ENCODE data around the gene BABAM2. TPM values are rescaled to one million over a fixed set of nuclear protein-coding genes. Genes with fewer than 3 reads are reported as not detected.

BABAM2 gene
- total and polyA plus RNA-seq, 2 experiments from 2014 or later: 17.8 to 21.5 TPM

DNA sequence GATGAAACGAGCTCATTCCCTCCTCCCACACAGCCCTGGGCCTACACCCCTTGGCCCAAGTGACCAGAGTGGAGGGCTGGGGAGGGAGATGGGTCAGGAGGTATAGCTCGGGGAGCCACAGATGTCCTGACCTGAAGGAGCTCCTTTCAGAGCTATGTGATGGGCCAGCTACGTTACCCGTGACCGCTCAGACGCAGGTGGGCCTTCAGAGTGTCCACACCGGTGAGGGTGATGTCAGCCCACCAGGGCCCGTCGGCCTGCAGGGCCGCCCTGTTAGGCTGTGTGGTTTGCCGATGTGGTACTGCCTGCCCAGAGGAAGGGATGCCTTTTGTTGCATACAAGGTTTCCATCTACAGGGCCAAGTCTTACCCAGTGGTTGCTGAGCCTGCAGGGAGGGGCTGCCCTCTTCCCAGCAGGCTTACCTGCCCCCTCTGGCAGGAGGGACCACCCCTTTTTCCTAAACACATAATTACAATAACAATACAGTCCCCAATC is 460.3 kb downstream of the BABAM2 start:
- TF ChIP-seq EZH2 (IDR thresholded peaks at IDR 0.05; ENCODE audit: low read depth, unreplicated experiment): no peak
- TF ChIP-seq POLR2AphosphoS5 (IDR thresholded peaks at IDR 0.05; ENCODE audit: low read depth): no peak
- TF ChIP-seq, protein P1, sequence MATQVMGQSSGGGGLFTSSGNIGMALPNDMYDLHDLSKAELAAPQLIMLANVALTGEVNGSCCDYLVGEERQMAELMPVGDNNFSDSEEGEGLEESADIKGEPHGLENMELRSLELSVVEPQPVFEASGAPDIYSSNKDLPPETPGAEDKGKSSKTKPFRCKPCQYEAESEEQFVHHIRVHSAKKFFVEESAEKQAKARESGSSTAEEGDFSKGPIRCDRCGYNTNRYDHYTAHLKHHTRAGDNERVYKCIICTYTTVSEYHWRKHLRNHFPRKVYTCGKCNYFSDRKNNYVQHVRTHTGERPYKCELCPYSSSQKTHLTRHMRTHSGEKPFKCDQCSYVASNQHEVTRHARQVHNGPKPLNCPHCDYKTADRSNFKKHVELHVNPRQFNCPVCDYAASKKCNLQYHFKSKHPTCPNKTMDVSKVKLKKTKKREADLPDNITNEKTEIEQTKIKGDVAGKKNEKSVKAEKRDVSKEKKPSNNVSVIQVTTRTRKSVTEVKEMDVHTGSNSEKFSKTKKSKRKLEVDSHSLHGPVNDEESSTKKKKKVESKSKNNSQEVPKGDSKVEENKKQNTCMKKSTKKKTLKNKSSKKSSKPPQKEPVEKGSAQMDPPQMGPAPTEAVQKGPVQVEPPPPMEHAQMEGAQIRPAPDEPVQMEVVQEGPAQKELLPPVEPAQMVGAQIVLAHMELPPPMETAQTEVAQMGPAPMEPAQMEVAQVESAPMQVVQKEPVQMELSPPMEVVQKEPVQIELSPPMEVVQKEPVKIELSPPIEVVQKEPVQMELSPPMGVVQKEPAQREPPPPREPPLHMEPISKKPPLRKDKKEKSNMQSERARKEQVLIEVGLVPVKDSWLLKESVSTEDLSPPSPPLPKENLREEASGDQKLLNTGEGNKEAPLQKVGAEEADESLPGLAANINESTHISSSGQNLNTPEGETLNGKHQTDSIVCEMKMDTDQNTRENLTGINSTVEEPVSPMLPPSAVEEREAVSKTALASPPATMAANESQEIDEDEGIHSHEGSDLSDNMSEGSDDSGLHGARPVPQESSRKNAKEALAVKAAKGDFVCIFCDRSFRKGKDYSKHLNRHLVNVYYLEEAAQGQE (IDR thresholded peaks at IDR 0.05; ENCODE audit: unreplicated experiment): no peak
- TF ChIP-seq, protein P2, sequence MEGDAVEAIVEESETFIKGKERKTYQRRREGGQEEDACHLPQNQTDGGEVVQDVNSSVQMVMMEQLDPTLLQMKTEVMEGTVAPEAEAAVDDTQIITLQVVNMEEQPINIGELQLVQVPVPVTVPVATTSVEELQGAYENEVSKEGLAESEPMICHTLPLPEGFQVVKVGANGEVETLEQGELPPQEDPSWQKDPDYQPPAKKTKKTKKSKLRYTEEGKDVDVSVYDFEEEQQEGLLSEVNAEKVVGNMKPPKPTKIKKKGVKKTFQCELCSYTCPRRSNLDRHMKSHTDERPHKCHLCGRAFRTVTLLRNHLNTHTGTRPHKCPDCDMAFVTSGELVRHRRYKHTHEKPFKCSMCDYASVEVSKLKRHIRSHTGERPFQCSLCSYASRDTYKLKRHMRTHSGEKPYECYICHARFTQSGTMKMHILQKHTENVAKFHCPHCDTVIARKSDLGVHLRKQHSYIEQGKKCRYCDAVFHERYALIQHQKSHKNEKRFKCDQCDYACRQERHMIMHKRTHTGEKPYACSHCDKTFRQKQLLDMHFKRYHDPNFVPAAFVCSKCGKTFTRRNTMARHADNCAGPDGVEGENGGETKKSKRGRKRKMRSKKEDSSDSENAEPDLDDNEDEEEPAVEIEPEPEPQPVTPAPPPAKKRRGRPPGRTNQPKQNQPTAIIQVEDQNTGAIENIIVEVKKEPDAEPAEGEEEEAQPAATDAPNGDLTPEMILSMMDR (conservative IDR thresholded peaks at IDR 0.05; ENCODE audit: low read depth in 2 of 2): no peak
- no peak for TF ChIP-seq ZNF331 (CRISPR knock-in tag; IDR thresholded peaks at IDR 0.05; ENCODE audit: low read depth)
- no peak overlapping the region for H3K4me2 ChIP-seq
- no peaks in the 10 kb centered on the region for H4K20me1 ChIP-seq (replicated peaks; ENCODE audit: insufficient read depth)
- DNase-seq (ENCODE audit: low spot score) (no peak), ATAC-seq (peak; percentile 53)
- H3K36me3 ChIP-seq (ENCODE audit: insufficient read depth): no peaks in the 10 kb centered on the region
- H3F3A ChIP-seq (replicated peaks; ENCODE audit: low read depth): no peaks in the 10 kb centered on the region
- no peak overlapping the region for H2AFZ ChIP-seq
- no peak overlapping the region for H3K27ac ChIP-seq (ENCODE audit: low read depth)
- no peak overlapping the region for H3K4me3 Mint-ChIP-seq
- no peaks in the 10 kb centered on the region; the same call in 2 of the 3 replicates for H3K4me1 Mint-ChIP-seq
- H3K9me2 ChIP-seq (ENCODE audit: insufficient read depth): no peaks in the 10 kb centered on the region
- H3K4me1 ChIP-seq (ENCODE audit: insufficient read depth): no peaks in the 10 kb centered on the region
- no peaks in the 10 kb centered on the region for H3K36me3 Mint-ChIP-seq (ENCODE audit: low read depth)
- no peaks in the 10 kb centered on the region for H3K27me3 ChIP-seq (ENCODE audit: insufficient read depth)
- no peaks in the 10 kb centered on the region for H3K9me3 Mint-ChIP-seq
- no peak overlapping the region for H3K27ac Mint-ChIP-seq
- no peak overlapping the region for H3K4me3 ChIP-seq
- peaks cover 3% of the 10 kb centered on the region for H3K27me3 Mint-ChIP-seq (ENCODE audit: insufficient read depth, low read depth, poor library complexity)
- no peaks in the 10 kb centered on the region for H3K79me2 ChIP-seq (replicated peaks; ENCODE audit: insufficient read depth)

- ATAC-seq (no peak), DNase-seq (ENCODE audit: low spot score) (no peak)
- Histone ChIP-seq H3F3A (replicated peaks; ENCODE audit: low read depth) (no peaks in the 10 kb centered on the region), H3K4me3 (no peak overlapping the region), H3K79me2 (replicated peaks; ENCODE audit: insufficient read depth) (no peaks in the 10 kb centered on the region), H3K9me2 (ENCODE audit: insufficient read depth) (no peaks in the 10 kb centered on the region), H3K36me3 (ENCODE audit: insufficient read depth) (no peaks in the 10 kb centered on the region), H3K27ac (ENCODE audit: low read depth) (no peak overlapping the region), H4K20me1 (replicated peaks; ENCODE audit: insufficient read depth) (no peaks in the 10 kb centered on the region), H2AFZ (no peak overlapping the region), H3K4me1 (ENCODE audit: insufficient read depth) (no peaks in the 10 kb centered on the region), H3K4me2 (no peak overlapping the region), H3K27me3 (ENCODE audit: insufficient read depth) (no peaks in the 10 kb centered on the region)
- H3K4me1 Mint-ChIP-seq: no peaks in the 10 kb centered on the region; the same call in 2 of the 3 replicates
- H3K27me3 Mint-ChIP-seq (ENCODE audit: insufficient read depth, low read depth, poor library complexity): peaks cover 3% of the 10 kb centered on the region
- H3K9me3 Mint-ChIP-seq: no peaks in the 10 kb centered on the region
- H3K36me3 Mint-ChIP-seq (ENCODE audit: low read depth): no peaks in the 10 kb centered on the region
- no peak overlapping the region for H3K4me3 Mint-ChIP-seq
- no peak overlapping the region for H3K27ac Mint-ChIP-seq
- TF ChIP-seq POLR2AphosphoS5 (IDR thresholded peaks at IDR 0.05; ENCODE audit: low read depth): no peak
- no peak for TF ChIP-seq CREB1 (CRISPR knock-in tag; IDR thresholded peaks at IDR 0.05; ENCODE audit: low read depth)
- no peak for TF ChIP-seq ZNF114 (CRISPR knock-in tag; IDR thresholded peaks at IDR 0.05)
- TF ChIP-seq, protein P1 (IDR thresholded peaks at IDR 0.05; ENCODE audit: unreplicated experiment): no peak
- TF ChIP-seq STAT1 (IDR thresholded peaks at IDR 0.05; ENCODE audit: unreplicated experiment): no peak
These were observed 461.1 kb downstream of the BABAM2 start for GRCh38 chr2:28351621-28352020.
